Suprapubic skin (tissue), 4 donors: ENCODE measurements around the gene HOXD3. TPM values are rescaled to one million over a fixed set of nuclear protein-coding genes. Genes with fewer than 3 reads are reported as not detected.

Experiments used
- DNase-seq, 2 donors: peaks; one replicate each; pipeline ENCODE4 v3.0.0-alpha.2; 2019; ENCODE audit warnings: low spot score in 2 of 2
- H3K27ac ChIP-seq: fragments of 200-600 bp; sonication (generic); one replicate; pipeline ENCODE4 v1.5.1; 2019
- H3K27me3 ChIP-seq: fragments of 200-600 bp; sonication (generic); one replicate; pipeline ENCODE4 v1.5.1; 2019
- H3K36me3 ChIP-seq: fragments of 200-600 bp; sonication (generic); one replicate; pipeline ENCODE4 v1.5.1; 2019
- H3K4me1 ChIP-seq: fragments of 200-600 bp; sonication (generic); one replicate; pipeline ENCODE4 v1.5.1; 2019
- H3K4me3 ChIP-seq: fragments of 200-600 bp; sonication (generic); one replicate; pipeline ENCODE4 v1.5.1; 2019; ENCODE audit warnings: mild to moderate bottlenecking
- H3K9me3 ChIP-seq: fragments of 200-600 bp; sonication (generic); one replicate; pipeline ENCODE4 v1.5.1; 2019
- CTCF ChIP-seq, 2 donors: fragments of 200-600 bp in 1 of 2; fragments of 450-650 bp in 1 of 2; sonication (generic) in 1 of 2; IDR thresholded peaks; one replicate each; pipeline ENCODE4 v1.5.1; 2016 to 2019; ENCODE audit warnings: antibody characterized with exemption in 2 of 2, mild to moderate bottlenecking in 1 of 2, moderate library complexity in 1 of 2
- EP300 ChIP-seq: sonication (generic); formaldehyde crosslinking; IDR thresholded peaks from one replicate; pipeline ENCODE4 v1.6.1; 2017; ENCODE audit warnings: antibody characterized with exemption
- POLR2A ChIP-seq, 2 donors: fragments of 450-650 bp; IDR thresholded peaks; one replicate each; pipeline ENCODE4 v1.6.1; 2017; ENCODE audit warnings: antibody characterized with exemption in 2 of 2, mild to moderate bottlenecking in 2 of 2, moderate library complexity in 2 of 2
- POLR2AphosphoS5 ChIP-seq, 3 donors: sonication (generic); formaldehyde crosslinking; IDR thresholded peaks; one replicate each; pipeline ENCODE4 v1.6.1; 2017; ENCODE audit warnings: antibody characterized with exemption in 3 of 3
- WGBS: methylation state at CpG from one replicate; pipeline ENCODE4 v1.1.5; 2018; 5-methylcytosine and 5-hydroxymethylcytosine counted together
- total RNA-seq, 4 donors: library from RNA; depleted of rRNA; stranded (reverse); fragments of >200 nt; gene quantifications; one replicate each; pipeline ENCODE4 v1.1.0, GENCODE V29; 2016

HOXD3 gene
- total RNA-seq, 4 donors from 2014 or later = 0.49 to 3.5 (median 1.5) TPM

GRCh38 chr2:176199902-176200301, 42.8 kb downstream of the HOXD3 start:
- no peaks in the 10 kb centered on the region for H3K9me3 ChIP-seq
- H3K4me3 ChIP-seq = no peak overlapping the region
- peaks cover 47% of the 10 kb centered on the region for H3K27me3 ChIP-seq
- TF ChIP-seq POLR2A (IDR thresholded peaks at IDR 0.05) (no peak), POLR2AphosphoS5 (IDR thresholded peaks at IDR 0.05) (no peak), CTCF (IDR thresholded peaks at IDR 0.05) (no peak), EP300 (no peak)
- no peaks in the 10 kb centered on the region for H3K36me3 ChIP-seq
- no peaks in the 10 kb centered on the region for H3K4me1 ChIP-seq
- no peak overlapping the region for H3K27ac ChIP-seq
- no peak for DNase-seq

- DNase-seq = no peak
- H3K36me3 ChIP-seq = no peaks in the 10 kb centered on the region
- H3K4me3 ChIP-seq = no peak overlapping the region
- 77% methylated on average over 21 of the region's 21 CpGs for WGBS
- H3K4me1 ChIP-seq = no peaks in the 10 kb centered on the region
- TF ChIP-seq POLR2A (IDR thresholded peaks at IDR 0.05) (no peak), POLR2AphosphoS5 (IDR thresholded peaks at IDR 0.05) (no peak), EP300 (no peak), CTCF (IDR thresholded peaks at IDR 0.05) (no peak)
- H3K9me3 ChIP-seq = no peaks in the 10 kb centered on the region
- H3K27me3 ChIP-seq = peaks cover 44% of the 10 kb centered on the region
- no peak overlapping the region for H3K27ac ChIP-seq
Observed at GRCh38 chr2:176200971-176201370, 43.9 kb downstream of the HOXD3 start.

- Histone ChIP-seq H3K27ac (no peak overlapping the region), H3K4me3 (no peak overlapping the region), H3K36me3 (no peaks in the 10 kb centered on the region), H3K9me3 (no peaks in the 10 kb centered on the region), H3K27me3 (peaks cover 36% of the 10 kb centered on the region), H3K4me1 (no peaks in the 10 kb centered on the region)
- no peak for TF ChIP-seq EP300
- TF ChIP-seq POLR2A (IDR thresholded peaks at IDR 0.05) = no peak
- no peak for TF ChIP-seq POLR2AphosphoS5 (IDR thresholded peaks at IDR 0.05)
- no peak for DNase-seq
- WGBS = 78% methylated on average over 7 of the region's 7 CpGs
Observed at GRCh38 chr2:176202491-176202890, 45.4 kb downstream of the HOXD3 start.

- TF ChIP-seq POLR2AphosphoS5 (IDR thresholded peaks at IDR 0.05) (no peak), EP300 (no peak), POLR2A (IDR thresholded peaks at IDR 0.05) (no peak), CTCF (IDR thresholded peaks at IDR 0.05) (no peak)
- no peak for DNase-seq
- Histone ChIP-seq H3K27me3 (peaks cover 22% of the 10 kb centered on the region), H3K27ac (no peak overlapping the region), H3K36me3 (no peaks in the 10 kb centered on the region), H3K9me3 (no peaks in the 10 kb centered on the region), H3K4me3 (no peak overlapping the region), H3K4me1 (no peaks in the 10 kb centered on the region)
- WGBS = 94% methylated on average over 1 of the region's 1 CpG
Observed at GRCh38 chr2:176205126-176205525, 48.0 kb downstream of the HOXD3 start.

- no peak for DNase-seq
- no peaks in the 10 kb centered on the region for H3K4me1 ChIP-seq
- WGBS = 96% methylated on average over 2 of the region's 2 CpGs
- H3K4me3 ChIP-seq = no peak overlapping the region
- peaks cover 20% of the 10 kb centered on the region for H3K27me3 ChIP-seq
- TF ChIP-seq EP300 (no peak), POLR2AphosphoS5 (IDR thresholded peaks at IDR 0.05) (no peak), CTCF (IDR thresholded peaks at IDR 0.05) (no peak)
- H3K27ac ChIP-seq = no peak overlapping the region
- H3K9me3 ChIP-seq = no peaks in the 10 kb centered on the region
- H3K36me3 ChIP-seq = no peaks in the 10 kb centered on the region
Observed at GRCh38 chr2:176206136-176206535, 49.0 kb downstream of the HOXD3 start.

- Histone ChIP-seq H3K27me3 (peaks cover 19% of the 10 kb centered on the region), H3K27ac (no peak overlapping the region), H3K4me1 (no peaks in the 10 kb centered on the region), H3K4me3 (no peak overlapping the region), H3K36me3 (no peaks in the 10 kb centered on the region), H3K9me3 (no peaks in the 10 kb centered on the region)
- WGBS = 31% methylated on average over 2 of the region's 2 CpGs
- TF ChIP-seq POLR2A (IDR thresholded peaks at IDR 0.05) (no peak), EP300 (no peak), POLR2AphosphoS5 (IDR thresholded peaks at IDR 0.05) (no peak), CTCF (IDR thresholded peaks at IDR 0.05) (no peak)
- no peak for DNase-seq
Observed at GRCh38 chr2:176206682-176207081, 49.6 kb downstream of the HOXD3 start.
